Esophagus squamous epithelium (tissue), 5 donors: ENCODE results near the gene WDR73. TPM values are rescaled to one million over a fixed set of nuclear protein-coding genes. Genes with fewer than 3 reads are reported as not detected.
A peak's percentile ranks its signal among the peaks of the same experiment; 100 is the strongest.

ENCODE experiments used
- DNase-seq: peaks from one replicate; lab custom pipeline; 2025; lab: John Stamatoyannopoulos, UW
- H3K27ac ChIP-seq, 4 donors: fragments of 200-600 bp; sonication (generic); one replicate each; pipeline ENCODE4 v1.5.1; 2016 to 2019; ENCODE audit warnings: mild to moderate bottlenecking in 1 of 4
- H3K27me3 ChIP-seq, 4 donors: fragments of 200-600 bp; sonication (generic); 1 replicate in 3 of 4; 2 replicates in 1 of 4; pipeline versions ENCODE4 v1.5.1 to v1.6.0; 2017 to 2021; ENCODE audit warnings: antibody characterized with exemption in 1 of 4
- H3K36me3 ChIP-seq, 3 donors: fragments of 200-600 bp; sonication (generic); one replicate each; pipeline ENCODE4 v1.5.1; 2016 to 2019
- H3K4me1 ChIP-seq, 3 donors: fragments of 200-600 bp; sonication (generic); one replicate each; pipeline ENCODE4 v1.5.1; 2017 to 2019
- H3K4me3 ChIP-seq, 4 donors: fragments of 200-600 bp; sonication (generic); 1 replicate in 3 of 4; 2 replicates in 1 of 4; pipeline ENCODE4 v1.5.1; 2016 to 2019; ENCODE audit warnings: mild to moderate bottlenecking in 2 of 4, moderate library complexity in 1 of 4
- H3K9me3 ChIP-seq, 3 donors: fragments of 200-600 bp; sonication (generic); one replicate each; pipeline ENCODE4 v1.5.1; 2016 to 2019
- POLR2A ChIP-seq, 4 donors: fragments of 450-650 bp; IDR thresholded peaks; one replicate each; pipeline ENCODE4 v1.6.1; 2017; ENCODE audit warnings: antibody characterized with exemption in 4 of 4, mild to moderate bottlenecking in 4 of 4, moderate library complexity in 3 of 4
- WGBS, 2 donors: methylation state at CpG; one replicate each; pipeline ENCODE4 v1.1.5; 2018; 5-methylcytosine and 5-hydroxymethylcytosine counted together
- intact Hi-C: fragments of 100-400 bp; cut with DNase I; formaldehyde crosslinking; loops from one replicate; pipeline ENCODE4 v1.15.0; 2022
- total RNA-seq, 4 donors: library from RNA; depleted of rRNA; stranded (reverse); fragments of >200 nt; gene quantifications; one replicate each; pipeline ENCODE4 v1.1.0, GENCODE V29; 2016
- TF ChIP-seq, protein P1 (sequence below), 6 experiments: fragments of 450-650 bp in 4 of 6; fragments of 200-600 bp in 2 of 6; sonication (generic) in 2 of 6; IDR thresholded peaks; one replicate each; pipeline ENCODE4 v1.5.1; 2016 to 2019; ENCODE audit warnings: antibody characterized with exemption in 6 of 6, mild to moderate bottlenecking in 4 of 6, moderate library complexity in 4 of 6
- donor health status: DM: yes; HTN: yes; CAD: no.

Gene WDR73
- total RNA-seq, 4 donors from 2014 or later, result 14.1 to 27.5 (median 16.5) TPM

DNA sequence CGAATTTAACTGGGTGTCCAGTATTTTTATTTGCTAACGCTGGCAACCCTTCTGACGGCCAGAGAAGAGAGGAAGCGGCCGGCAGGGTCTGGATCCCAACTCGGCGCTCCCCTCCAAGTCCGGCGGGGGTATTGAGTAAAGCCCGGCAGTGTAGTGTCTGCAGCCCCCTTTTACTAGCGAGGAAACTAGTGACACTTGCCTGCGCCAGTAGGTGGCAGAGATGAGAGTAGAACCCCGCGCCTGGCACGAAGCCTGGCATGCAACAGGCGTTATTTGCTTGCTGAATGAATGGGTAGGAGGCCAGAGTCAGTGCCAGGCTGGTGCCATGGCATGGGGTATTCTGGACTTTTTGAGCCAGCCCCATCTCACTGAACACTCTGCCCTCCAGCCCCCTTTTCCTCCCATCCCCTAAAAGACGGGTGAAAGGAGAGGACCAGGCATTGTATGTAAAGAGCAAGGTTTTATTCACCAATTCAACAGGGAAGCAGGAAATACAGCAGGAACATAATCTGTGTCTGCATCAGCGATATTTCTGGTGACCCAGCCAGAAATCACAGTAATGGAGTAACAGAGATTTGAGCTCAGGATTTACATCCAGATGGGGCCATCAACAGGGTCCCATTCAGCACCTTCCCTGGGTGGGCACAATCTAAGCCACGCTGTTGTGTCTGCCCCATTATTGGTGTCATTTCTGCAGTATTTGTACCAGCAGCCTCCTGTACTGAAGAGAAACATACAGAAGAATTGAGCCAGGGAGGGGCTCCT lies 788 bp upstream of the WDR73 start:
- H3K27ac ChIP-seq, result peak overlapping the region; percentile 83 to 92 (median 90)
- H3K4me1 ChIP-seq, result peaks cover 24 to 71% (median 24%) of the 10 kb centered on the region in 3 donors
- H3K36me3 ChIP-seq, result peaks cover 0 to 26% (median 9%) of the 10 kb centered on the region in 3 donors
- peak overlapping the region; percentile 63 to 94 (median 82) for H3K4me3 ChIP-seq
- no peaks in the 10 kb centered on the region for H3K9me3 ChIP-seq
- TF ChIP-seq, protein P1, sequence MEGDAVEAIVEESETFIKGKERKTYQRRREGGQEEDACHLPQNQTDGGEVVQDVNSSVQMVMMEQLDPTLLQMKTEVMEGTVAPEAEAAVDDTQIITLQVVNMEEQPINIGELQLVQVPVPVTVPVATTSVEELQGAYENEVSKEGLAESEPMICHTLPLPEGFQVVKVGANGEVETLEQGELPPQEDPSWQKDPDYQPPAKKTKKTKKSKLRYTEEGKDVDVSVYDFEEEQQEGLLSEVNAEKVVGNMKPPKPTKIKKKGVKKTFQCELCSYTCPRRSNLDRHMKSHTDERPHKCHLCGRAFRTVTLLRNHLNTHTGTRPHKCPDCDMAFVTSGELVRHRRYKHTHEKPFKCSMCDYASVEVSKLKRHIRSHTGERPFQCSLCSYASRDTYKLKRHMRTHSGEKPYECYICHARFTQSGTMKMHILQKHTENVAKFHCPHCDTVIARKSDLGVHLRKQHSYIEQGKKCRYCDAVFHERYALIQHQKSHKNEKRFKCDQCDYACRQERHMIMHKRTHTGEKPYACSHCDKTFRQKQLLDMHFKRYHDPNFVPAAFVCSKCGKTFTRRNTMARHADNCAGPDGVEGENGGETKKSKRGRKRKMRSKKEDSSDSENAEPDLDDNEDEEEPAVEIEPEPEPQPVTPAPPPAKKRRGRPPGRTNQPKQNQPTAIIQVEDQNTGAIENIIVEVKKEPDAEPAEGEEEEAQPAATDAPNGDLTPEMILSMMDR (IDR thresholded peaks at IDR 0.05), result peak; percentile 54 to 82 (median 59)
- TF ChIP-seq POLR2A (IDR thresholded peaks at IDR 0.05), result no peak
- intact Hi-C loops, result no loop called here
- no peaks in the 10 kb centered on the region for H3K27me3 ChIP-seq
- WGBS, 2 donors, result 0 to 7% methylated on average over 12 to 13 of the region's 19 CpGs
- DNase-seq, result peak; percentile 31

DNA sequence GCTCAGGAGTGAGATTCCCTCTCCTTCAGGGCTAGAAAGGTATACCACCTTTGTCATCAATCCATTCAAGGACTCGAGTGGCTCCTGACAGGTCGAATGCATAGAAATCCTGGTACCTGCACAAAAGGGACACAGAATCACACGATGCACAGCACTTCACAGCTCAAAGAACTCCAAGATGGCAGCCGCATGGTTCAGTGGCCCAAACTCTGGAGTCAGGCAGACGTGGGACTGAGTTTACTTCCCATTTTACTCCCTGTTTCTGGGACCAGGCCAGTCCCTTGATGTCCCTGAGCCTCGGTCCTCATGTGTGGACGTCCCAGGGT lies 536 bp downstream of the WDR73 start:
- peaks cover 6 to 39% (median 22%) of the 10 kb centered on the region in 3 donors for H3K36me3 ChIP-seq

DNA sequence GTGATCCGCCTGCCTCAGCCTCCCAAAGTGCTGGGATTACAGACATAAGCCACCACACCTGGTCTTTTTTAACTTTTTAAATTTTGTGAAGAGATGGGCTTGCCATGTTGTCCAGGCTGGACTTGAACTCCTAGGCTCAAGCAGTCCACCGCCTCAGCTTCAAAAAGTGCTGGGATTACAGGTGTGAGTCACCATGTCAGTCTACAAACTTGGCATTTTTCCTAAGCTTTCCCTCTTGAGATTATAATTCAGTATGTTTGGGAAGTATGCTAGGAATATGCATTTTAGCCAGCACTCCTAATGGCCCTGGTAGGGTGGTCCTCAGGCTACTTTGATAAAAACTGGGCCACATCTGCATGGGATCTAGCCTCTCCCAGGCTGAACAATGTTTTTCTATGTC lies 4.4 kb downstream of the WDR73 start:
- intact Hi-C loops, result no loop called here
- Histone ChIP-seq H3K9me3 (no peaks in the 10 kb centered on the region), H3K27ac (no peak overlapping the region), H3K27me3 (no peaks in the 10 kb centered on the region), H3K4me1 (peaks cover 10 to 47% (median 11%) of the 10 kb centered on the region in 3 donors), H3K36me3 (peaks cover 30 to 77% (median 53%) of the 10 kb centered on the region in 3 donors), H3K4me3 (no peak overlapping the region)
- 73 to 84% methylated on average over 2 of the region's 2 CpGs for WGBS, 2 donors
- no peak for DNase-seq
- TF ChIP-seq, protein P1 (IDR thresholded peaks at IDR 0.05), result no peak
- no peak for TF ChIP-seq POLR2A (IDR thresholded peaks at IDR 0.05)

More for the DNA sequence above, 536 bp downstream of the WDR73 start:
- 3 to 8% methylated on average over 4 to 7 of the region's 7 CpGs for WGBS, 2 donors
- Histone ChIP-seq H3K4me3 (peak overlapping the region; percentile 63 to 94 (median 82)), H3K27me3 (no peaks in the 10 kb centered on the region), H3K4me1 (peaks cover 21 to 77% (median 22%) of the 10 kb centered on the region in 3 donors), H3K9me3 (no peaks in the 10 kb centered on the region), H3K27ac (peak overlapping the region; percentile 83 to 92 (median 90))
- intact Hi-C loops, result no loop called here
- no peak for DNase-seq
- TF ChIP-seq POLR2A (IDR thresholded peaks at IDR 0.05), result no peak
- TF ChIP-seq, protein P1 (IDR thresholded peaks at IDR 0.05), result no peak

DNA sequence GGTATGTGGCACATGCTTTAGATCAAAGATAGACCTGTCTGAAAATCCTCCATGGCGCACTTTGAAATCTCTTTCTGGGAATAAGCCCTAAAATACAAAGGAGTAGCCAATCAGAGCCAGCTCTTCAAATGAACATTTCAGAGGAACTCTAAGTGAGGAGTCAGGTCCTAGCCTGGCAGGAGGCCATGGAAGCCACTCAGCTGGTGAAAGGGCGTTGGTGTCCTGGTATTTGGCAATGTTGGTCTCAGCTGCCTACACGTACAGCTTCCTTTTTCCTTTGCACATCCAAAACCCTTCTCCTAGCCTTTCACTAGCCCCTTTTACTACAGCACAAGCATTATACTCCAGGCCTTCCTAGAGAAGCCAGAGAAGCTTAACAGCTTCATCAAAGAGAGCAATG lies 5.5 kb downstream of the WDR73 start:
- Histone ChIP-seq H3K27ac (no peak overlapping the region), H3K9me3 (no peaks in the 10 kb centered on the region), H3K36me3 (peaks cover 30 to 89% (median 54%) of the 10 kb centered on the region in 3 donors), H3K4me1 (peaks cover 8 to 43% (median 10%) of the 10 kb centered on the region in 3 donors), H3K4me3 (no peak overlapping the region), H3K27me3 (no peaks in the 10 kb centered on the region)
- no peak for DNase-seq
- intact Hi-C loops, result no loop called here
- 29 to 52% methylated on average over 2 to 3 of the region's 3 CpGs for WGBS, 2 donors
- TF ChIP-seq, protein P1 (IDR thresholded peaks at IDR 0.05), result no peak
- TF ChIP-seq POLR2A (IDR thresholded peaks at IDR 0.05), result no peak

DNA sequence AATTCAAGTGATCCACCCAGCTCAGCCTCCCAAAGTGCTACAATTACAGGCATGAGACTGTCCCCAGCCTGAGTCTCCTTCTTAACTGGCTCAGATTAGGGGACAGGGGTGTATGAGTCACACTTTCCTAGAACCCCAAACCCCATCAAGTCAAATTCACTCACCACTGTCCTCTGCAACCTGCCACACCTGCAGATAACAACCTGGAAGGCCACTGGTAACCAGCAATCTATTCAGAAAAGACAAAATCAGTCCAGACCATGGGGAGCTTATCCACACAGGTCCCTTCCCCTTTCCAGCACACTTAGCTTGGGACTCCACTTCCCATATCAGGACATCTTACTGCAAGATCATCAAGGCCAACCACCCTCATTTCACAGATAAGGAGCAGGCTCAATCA lies 6.4 kb downstream of the WDR73 start:
- Histone ChIP-seq H3K9me3 (no peaks in the 10 kb centered on the region), H3K4me3 (no peak overlapping the region), H3K4me1 (peaks cover 0 to 35% (median 3%) of the 10 kb centered on the region in 3 donors), H3K36me3 (peaks cover 30 to 97% (median 56%) of the 10 kb centered on the region in 3 donors), H3K27me3 (no peaks in the 10 kb centered on the region), H3K27ac (no peak overlapping the region)
- no peak for DNase-seq
- TF ChIP-seq, protein P1 (IDR thresholded peaks at IDR 0.05), result no peak
- no peak for TF ChIP-seq POLR2A (IDR thresholded peaks at IDR 0.05)
- intact Hi-C loops, result no loop called here
